COLO829 (cell line): ENCODE data around the gene KAZN.
A peak's percentile ranks its signal among the peaks of the same experiment; 100 is the strongest.
"Not testable (repeated sequence)": the region's sequence is repeated elsewhere in the genome, so short reads cannot be mapped to it uniquely, and the experiment has no call there.

Source experiments
- DNase-seq: peaks from one replicate; pipeline ENCODE4 v3.0.0; 2012; ENCODE audit warnings: low spot score

Gene KAZN

DNA sequence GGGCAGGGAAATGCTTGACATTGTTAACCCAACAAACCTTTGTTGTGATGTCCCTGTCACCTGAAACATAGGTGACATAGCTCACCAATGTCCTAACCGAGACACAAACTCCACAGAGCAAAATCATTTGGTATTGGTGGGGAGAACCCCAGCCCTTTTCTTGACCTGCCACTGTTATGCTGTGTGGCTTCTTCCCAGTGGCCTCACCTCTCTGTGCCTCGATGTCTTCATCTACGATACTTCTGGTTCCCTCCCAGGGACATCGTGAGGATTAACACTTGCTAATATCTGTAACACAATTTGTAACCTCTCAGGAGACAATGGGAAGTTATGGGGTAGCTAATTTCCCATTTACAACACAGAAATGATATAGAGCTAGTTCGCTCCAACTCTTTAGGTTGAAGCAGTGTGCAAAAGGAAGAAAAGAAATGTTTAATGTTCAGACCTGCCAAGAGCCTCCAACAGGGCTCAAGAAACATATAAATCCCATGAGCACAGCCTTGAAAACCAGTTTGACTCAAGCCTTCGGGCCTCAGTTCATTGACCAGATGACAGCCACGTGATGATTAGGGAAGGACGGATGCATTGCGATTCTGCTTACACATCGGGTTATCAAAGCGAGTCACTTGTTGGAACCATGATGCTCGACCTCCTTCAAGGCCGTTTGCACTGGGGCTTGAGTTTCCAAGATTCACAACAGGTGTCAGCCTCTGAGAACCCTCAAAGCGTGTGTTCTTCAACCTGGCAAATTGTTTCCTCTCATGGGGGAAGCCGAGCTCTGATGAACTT lies 517.3 kb downstream of the KAZN start:
- no peak for DNase-seq

DNA sequence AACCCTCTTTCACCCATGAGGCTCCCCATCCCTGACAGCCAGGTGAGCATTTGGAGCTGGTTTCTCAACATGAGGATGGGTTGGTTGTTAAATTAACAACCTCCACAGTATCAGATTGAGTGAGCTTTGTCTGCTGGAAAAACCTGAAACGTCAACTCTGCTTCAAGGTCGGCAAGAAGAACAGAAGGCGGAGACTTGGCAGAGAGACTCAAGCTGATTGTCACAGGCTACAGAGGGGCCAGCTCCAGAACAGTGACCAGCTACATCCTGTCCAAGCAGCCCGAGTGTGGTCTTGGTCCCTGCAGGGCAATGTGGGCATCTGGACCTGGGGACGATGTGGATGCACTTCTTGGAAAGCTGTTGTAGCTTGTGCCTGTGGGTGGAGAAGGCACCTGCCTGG lies 518.5 kb downstream of the KAZN start:
- DNase-seq = no peak

DNA sequence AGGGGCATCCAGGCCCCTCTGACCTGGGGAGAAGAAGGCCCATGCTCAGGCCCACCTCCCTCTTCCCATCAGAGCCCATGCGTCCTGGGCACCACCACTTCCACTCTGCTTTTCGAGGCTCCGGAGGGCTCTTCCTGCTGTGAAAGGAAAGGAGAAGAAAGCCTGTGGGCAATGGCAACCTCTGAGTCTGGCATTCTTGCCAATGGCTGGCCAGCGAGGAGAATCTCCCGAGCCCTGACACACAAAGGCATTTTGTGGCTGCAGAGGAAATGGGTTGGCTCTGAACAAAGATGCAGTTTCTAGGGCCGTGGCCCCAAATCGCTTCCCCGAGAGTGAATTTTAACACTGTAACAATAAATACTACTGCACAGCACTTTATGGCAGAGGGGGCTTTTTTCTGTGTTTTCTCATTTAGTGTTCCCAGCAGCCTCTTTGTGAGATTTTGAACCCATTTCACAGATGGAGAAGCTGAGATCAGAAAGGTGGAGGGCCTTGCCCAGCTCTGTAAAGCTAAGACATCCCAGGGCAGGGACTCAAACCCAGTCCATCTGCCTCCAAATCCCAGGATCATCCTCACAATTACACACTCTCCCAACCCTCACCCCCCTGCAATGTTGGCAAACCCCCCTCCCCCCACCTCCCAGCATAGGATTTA lies 519.3 kb downstream of the KAZN start:
- no peak for DNase-seq

DNA sequence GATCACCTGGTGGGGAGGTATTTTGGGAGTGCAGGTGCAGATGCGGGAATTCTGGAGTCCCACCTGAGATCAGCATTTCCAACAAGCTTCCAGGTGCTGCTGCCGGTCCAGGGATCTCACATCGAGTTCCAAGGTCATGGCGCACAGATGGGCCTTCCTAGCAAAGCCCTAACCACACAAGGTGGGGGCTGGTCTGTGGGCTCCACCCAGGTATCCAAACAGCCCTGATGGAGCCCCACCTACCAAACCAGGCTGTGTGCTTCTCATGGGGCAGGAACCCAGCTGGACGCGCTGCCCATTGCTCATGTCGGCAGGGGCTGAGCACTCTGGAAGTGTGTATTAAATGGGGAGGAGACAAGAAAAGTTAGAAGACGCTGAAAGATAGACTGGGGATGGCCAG lies 520.1 kb downstream of the KAZN start:
- no peak for DNase-seq

DNA sequence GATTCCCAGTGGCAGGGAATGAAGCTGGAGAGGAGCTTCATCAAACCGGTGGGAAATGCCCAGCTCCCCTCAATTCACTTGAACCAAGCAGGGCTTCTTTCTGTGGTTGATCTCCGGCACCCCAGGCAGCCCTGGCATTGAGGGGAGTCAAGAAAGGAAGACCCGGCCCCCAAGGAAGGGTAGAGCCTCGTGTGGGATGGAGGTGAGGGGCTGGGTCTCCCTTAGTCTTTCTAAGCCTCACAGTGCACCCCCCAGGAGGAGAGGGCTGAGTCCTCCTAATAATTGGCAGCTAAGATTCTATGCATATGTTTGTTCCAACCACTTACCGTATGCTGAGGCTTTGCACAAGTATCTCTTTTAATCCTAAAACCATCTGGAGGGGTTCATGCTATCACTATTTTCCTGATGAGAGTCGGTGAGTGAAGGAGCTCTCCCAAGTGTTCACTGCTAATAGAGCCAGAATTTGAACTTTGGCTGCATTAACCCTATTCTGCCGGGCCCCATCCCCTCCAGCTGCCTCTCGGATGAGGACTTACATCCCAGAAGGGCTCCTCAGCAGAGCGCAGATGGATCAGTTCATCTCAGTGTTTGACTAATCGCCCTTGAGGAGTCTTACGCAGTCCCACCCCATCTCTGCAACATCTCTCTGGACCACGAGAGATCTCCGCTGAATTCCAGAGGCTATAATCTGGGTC lies 521.9 kb downstream of the KAZN start:
- DNase-seq = no peak

DNA sequence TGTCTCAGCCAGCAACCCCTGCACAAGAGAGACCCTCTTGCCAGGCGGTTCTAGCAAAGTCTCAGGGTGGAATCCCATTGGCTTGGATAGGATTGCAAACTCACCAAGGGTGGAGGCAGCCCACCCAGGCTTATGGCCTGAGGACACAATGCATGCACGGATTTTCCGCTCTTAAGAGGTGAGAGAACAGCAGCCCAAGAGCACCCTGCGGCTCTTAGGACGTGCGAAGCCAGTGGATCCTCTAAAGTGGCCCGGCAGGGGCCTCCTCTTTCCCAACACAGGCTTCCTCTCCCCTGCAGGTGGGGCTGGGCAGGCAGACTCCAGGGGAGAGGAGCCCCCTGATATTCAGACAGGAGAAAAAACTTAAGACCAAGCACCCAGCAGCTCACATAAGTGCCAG lies 523.8 kb downstream of the KAZN start:
- DNase-seq = no peak

DNA sequence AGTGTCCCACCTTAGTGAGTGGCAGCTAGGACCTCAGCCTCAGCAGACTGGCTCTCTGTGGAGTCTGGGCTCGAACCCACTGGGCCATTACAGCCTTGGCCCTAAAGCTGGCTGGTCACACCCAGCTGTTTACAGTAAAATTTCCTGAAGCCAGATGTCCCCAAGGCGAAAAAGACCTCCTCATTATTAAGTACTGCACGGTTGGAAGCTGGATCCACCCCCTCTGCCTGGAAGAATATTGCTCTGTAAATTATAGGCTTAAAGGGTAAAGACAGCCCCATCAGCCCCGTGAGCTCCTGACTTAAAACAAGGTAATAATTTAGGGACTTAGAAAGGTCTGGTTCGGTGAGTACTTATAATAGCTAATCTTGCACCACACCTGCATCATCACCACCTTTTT lies 524.8 kb downstream of the KAZN start:
- DNase-seq = no peak

DNA sequence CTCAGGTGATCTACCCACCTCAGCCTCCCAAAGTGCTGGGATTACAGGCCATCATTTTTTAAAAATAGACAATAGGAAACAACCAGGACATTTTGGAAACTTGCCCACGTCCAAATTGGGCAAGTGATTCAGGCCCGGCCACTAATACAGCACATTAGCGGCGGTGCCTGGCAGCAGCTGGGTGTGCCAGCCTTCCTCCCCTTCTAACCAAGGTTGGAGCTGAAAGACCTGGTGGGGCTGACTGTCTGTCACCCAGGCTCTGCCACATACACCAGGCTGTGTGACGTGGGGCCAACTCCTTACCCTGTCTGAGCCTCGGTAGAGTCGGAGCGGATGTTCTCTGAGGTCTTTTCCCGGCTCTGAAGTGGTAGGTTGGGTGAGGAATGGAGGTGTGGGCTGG lies 525.4 kb downstream of the KAZN start:
- no peak for DNase-seq

DNA sequence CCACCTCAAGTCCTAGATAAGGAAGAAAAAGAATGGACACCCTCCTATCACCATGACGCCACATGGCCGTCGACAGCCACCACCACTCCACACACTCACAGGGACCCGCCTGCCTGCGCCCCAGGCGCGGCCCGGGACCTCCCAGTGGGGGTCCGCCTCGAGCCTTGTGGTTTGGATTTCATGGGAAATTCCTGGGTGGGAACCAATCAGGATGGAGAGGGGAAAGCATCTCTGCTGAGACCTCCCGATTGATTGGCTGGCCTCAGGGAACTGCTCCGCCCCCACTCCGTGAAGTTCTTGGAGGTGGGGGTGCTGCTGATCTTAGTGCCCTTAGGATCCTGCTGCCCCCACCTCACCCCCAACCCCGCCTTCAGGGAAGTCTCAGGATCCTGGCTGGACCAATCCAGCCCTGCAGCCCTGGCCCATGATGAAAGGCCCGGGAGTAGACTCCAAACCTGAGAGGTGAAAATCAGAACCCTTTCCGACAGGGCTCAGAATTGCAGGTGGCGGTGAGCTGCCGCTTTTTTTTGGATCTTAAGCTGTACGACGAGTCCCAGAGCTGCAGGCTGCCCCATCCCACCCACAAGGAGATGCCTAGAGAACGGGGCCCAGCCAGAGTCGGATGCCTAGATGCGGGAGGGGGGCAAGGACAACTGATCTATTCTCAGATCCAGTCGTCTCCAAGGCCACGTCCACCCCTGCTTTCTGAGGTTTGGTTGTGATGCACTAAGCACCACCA lies 526.0 kb downstream of the KAZN start:
- no peak for DNase-seq

DNA sequence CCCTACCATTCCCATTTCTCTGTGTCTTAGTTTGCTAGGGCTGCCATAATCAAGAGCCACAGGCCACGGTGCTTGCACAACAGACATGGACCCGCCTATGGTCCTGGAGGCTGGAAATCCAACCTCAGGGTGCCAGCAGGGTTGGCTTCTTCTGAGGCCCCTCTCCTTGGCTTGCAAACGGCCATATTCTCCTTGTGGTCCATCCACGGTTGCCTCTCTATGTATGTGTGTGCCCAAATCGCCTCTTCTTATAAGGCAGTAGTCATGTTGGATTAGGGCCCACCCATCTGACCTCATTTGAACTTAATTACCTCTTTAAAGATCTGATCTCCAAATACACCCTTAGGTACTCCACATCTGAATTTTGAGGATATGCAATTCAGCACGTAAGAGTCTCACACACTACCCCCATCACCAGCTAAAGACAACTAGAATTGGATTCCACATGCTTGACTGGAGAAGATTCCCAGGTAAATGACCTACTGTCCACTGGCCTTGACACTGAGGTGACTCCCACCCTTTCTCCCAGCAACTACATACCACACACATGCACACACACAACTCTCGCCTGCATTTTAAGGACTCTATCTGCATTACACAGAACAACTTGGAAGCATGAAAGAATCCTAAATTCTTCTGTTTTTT lies 526.7 kb downstream of the KAZN start:
- no peak for DNase-seq

DNA sequence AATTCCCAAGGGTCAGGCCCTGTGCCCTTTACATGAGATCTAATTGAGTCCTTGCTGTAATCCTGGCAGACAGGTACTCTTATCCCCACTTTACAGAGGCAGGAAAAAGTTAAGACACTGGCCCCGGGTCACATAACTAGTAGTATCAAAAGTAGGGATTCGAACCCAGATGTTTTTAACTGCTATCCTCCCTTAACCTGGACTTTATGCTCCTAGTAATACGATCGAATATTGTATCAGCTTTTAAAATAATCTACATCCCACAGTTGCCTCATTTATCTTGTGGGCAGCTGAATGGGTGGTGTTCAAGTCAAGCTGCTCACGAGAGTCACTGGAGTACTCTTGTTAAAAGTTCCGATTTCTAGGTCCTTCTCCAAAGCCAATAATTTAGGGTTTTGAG lies 529.6 kb downstream of the KAZN start:
- no peak for DNase-seq

DNA sequence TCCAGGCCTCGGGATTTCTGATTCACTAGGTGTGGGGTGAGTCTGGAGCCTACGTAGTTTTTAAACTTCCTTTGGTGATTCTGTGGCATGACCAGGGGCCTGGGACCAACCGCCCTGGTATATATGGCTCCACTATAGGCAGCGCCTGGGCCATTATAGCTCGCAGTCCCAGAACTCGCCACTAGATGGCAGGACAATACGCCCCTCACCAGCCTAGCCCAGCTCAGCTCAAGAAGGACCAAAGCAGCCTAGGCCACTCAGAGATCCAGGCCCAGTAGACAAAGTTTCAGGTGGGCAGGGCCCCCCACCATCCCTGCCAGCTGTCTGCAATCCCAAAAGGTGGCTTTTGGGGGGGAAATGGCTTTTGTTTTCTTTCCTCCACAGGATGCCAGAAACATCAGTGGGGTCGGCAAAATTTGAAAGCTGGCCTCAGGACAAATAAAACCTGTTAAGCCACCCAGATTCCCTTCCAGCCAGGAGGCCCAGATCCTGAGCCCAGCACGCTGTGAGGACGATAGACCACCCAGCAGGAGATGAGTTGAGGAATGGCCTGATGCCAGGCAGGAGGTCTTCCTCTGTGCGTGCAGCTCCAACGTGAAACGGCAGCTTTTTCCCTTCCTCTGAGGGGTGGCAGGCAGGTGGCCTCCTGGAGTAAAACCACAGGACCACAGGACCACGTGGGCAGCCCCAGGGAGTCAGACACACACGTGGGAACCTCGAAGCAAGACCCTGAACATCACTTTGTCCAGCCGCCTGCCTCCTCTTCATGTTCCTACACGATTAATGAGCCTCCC lies 530.2 kb downstream of the KAZN start:
- peak; percentile 63 for DNase-seq

DNA sequence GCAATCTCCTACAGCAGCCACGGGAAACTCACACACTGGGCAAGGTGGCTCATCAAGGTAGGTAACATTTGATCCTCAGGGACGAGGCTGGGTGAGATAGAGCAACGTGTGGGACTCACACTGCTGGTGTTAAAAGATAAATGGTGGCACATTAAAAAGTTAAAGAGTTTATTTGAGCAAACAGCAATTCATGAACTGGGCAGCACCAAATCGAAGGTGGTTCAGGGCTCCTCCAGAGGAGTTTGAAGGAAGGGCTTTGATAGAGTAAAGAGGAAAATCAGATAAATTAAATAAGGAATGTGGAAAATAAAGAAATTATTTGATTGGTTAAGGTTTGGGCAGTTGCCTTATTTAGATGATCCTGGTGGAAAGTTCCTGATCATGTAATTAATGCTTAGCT lies 531.5 kb downstream of the KAZN start:
- no peak for DNase-seq

DNA sequence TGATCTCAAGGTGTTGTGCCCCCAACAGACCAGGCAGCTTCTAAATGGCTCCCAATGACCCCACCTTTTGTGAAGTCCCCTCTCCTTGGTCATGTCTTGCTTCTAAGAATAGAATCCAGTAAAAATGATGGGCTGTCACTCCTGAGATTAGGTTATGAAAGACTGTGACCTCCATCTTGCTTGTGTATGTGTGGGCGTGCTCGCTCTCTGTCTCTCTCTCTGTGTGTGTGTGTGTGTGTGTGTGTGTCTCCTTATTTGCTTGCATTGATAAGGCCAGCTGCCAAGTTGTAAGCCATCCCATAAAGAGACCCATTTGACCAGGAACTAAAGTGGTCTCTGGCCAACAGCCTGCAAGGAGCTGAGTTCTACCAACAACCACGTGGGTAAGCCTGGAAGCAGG lies 532.1 kb downstream of the KAZN start:
- DNase-seq = no peak

DNA sequence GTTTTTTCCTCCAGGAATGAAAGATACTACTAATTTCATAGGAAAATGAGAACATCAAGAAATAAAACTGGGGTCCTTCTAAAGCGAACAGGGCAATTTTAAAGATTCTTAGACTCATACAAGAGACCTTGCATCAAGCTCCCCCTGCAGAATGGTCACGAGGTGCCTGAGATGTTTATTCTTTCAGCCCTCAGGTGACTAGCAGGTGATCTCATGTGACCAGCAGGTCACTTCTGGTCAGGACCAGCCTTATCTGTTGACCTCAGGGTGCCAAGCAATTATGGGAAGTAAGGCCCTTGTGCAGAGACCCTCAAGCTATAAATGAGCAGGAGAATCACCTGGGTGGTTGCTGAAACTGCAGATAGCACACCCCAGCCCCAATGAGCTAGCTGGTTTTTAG lies 534.5 kb downstream of the KAZN start:
- no peak for DNase-seq

DNA sequence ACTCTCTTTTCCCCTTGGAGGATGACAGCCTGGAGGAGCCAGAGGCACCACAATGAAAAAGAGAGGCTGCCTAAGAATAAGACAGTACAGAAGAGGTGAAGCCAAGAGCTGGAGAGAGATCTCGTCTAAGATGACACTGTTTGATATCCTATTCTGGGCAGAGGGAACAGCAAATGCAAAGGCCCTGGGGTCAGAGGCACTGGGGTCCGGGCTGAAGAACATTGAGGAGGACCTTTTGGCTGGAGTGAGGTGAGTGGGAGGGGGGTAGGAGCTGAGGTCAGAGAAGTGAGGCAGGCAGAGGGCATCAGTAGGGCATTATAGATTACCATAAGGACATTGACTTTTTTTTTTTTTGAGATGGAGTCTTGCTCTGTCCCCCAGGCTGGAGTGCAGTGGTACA lies 535.8 kb downstream of the KAZN start:
- no peak for DNase-seq

DNA sequence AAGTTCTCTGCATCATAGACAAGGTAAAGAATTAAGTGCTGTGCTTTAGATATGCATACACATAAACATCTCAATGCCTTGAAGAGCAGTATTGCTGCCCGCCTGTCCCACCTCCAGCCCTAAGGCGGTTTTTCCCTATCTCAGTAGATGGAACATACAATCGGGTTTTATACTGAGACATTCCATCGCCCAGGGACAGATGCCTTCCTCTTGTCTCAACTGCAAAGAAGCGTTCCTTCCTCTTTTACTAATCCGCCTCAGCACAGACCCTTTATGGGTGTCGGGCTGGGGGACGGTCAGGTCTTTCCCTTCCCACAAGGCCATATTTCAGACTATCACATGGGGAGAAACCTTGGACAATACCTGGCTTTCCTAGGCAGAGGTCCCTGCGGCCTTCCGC lies 537.1 kb downstream of the KAZN start:
- not testable (repeated sequence) for DNase-seq

DNA sequence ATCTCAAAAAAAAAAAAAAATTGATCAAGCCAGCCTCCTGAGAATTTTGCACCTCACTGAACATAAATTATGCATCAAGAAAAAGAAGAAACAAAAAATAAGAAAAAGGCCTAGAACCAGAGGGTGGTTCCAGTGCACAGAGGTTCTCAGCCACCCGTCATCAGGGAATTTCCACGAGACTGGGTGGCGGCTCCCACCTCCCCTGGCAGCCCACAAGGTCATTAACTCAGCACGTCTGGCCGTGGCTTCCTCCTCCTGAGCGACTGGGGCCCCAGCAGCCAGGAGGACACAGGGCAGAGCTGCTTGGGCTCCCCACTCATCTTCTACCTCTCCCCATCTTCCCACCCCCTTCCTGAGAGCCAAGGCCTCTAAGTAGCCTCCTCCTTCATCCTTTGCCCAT lies 539.3 kb downstream of the KAZN start:
- DNase-seq = no peak

DNA sequence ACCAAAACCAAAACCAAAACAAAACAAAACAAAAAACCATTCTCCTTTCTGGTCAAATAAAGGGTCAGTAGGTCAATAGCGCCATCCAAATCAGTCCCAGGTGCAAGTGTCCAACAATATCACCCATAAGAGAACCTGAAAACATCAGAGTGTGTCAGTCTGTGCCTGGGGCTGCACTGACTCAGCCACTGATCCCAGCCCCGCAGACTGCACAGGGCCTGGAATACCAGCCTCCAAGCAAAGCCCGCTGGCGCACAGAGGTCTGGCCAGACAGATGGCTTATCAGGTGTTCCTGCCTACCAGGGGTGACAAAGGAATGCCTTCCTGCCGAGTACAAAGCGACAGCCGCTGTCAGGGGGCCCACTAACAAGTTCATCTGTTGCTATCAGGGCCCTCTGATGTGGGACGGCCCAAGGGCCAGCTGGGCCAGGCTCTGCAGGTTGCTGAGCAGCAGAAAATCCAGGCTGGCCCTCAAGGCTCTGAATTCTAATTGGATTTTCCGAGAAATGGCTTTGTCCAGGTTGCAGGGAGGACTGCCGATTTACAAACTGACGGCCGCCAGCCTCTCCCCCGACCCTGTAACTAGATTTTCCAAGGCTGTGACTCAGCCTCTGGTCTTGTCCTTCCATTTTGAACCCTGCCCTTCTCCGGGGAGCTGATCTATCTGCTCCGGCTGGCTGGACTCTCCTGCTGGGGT lies 541.3 kb downstream of the KAZN start:
- no peak for DNase-seq

DNA sequence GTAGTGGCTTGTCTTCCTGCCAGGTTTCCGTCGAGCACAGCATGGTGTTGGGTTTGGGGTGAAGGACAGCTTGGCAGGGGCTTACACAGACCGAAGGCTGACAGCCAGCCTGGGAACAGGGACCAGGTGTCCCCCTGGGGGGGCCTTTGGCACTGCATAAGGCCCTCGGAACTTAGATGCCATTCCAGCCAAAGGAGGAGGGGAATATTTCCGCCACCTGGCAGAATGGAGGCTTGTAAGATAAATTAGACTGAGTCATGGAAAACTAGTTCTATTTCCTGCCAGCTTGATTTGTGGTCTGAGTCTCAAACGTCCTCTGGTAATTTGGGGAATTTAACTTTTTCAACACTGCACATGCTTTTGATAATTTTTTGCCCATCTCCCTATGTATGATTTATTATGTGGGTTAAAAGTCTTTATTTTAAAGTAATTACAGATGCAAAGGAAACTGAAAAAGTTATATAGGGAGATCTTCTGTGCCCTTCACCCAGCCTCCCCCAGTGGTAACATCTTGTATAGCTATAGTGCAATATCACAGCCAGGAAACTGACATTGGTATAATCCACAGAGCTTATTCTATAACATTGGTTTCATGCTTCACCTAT lies 543.6 kb downstream of the KAZN start:
- no peak for DNase-seq
